Panc1 (cell line): ENCODE data around the gene CAVIN2. TPM values are rescaled to one million over a fixed set of nuclear protein-coding genes. Genes with fewer than 3 reads are reported as not detected.

Experiments
- ATAC-seq: fragments of 200-7000 bp; cut with Tn5 transposase; 2 replicates; pipeline ENCODE4 v1.9.1; 2020; ENCODE audit warnings: mild to moderate bottlenecking, moderate library complexity
- BruUV-seq: library from RNA; stranded (reverse); fragments of 400-500 nt; replicated peaks from 2 replicates; lab custom pipeline; 2021; lab: Mats Ljungman, UMichigan
- CTCF ChIA-PET: fragments of 300-600 bp; sonication (Branson Sonifier 250); formaldehyde crosslinking; loops from one replicate; lab custom pipeline; 2022; ENCODE audit warnings: antibody characterized with exemption; lab: Charles Lee
- POLR2A ChIA-PET: fragments of 300-600 bp; sonication (Branson Sonifier 250); formaldehyde crosslinking; loops from one replicate; lab custom pipeline; 2022; ENCODE audit warnings: antibody characterized with exemption; lab: Charles Lee
- DNase-seq: peaks from one replicate; pipeline ENCODE4 v3.0.0-alpha.2; 2010; ENCODE audit warnings: low read depth, low spot score
- H3K27ac ChIP-seq: 2 replicates; pipeline ENCODE4 v1.5.1; 2011; ENCODE audit warnings: mild to moderate bottlenecking, low read length, inconsistent platforms
- H3K27me3 ChIP-seq: fragments of 200-500 bp; sonication (Bioruptor generic); 2 replicates; pipeline ENCODE4 v1.6.0; 2014; ENCODE audit warnings: low read length, inconsistent platforms; ENCODE audit not compliant: control insufficient read depth, insufficient read depth
- H3K36me3 ChIP-seq: fragments of 200-500 bp; sonication (Bioruptor generic); 2 replicates; pipeline ENCODE4 v1.5.1; 2014; ENCODE audit warnings: inconsistent platforms, mild to moderate bottlenecking, low read length, moderate library complexity; ENCODE audit not compliant: control insufficient read depth, insufficient read depth
- H3K4me1 ChIP-seq: 2 replicates; pipeline ENCODE4 v1.5.1; 2011; ENCODE audit warnings: inconsistent platforms, mild to moderate bottlenecking, low read length, moderate library complexity; ENCODE audit not compliant: control insufficient read depth, insufficient read depth
- H3K4me3 ChIP-seq, 2 experiments: 2 replicates each; pipeline ENCODE4 v1.5.1; 2011 to 2012; ENCODE audit warnings: low read depth in 2 of 2, low read length in 2 of 2, mild to moderate bottlenecking in 2 of 2, inconsistent platforms in 1 of 2, moderate library complexity in 1 of 2
- H3K9me3 ChIP-seq: fragments of 200-500 bp; sonication (Bioruptor generic); 2 replicates; pipeline ENCODE4 v1.5.1; 2014; ENCODE audit warnings: low read depth, mild to moderate bottlenecking, inconsistent platforms, low read length, moderate library complexity; ENCODE audit not compliant: control insufficient read depth, insufficient read depth
- CTCF ChIP-seq: fragments of 450-650 bp; IDR thresholded peaks from 2 replicates; pipeline ENCODE4 v1.5.1; 2017; ENCODE audit warnings: mild to moderate bottlenecking
- POLR2AphosphoS5 ChIP-seq: IDR thresholded peaks from 2 replicates; pipeline ENCODE4 v1.6.1; 2012; ENCODE audit warnings: mild to moderate bottlenecking, low read depth, low read length, moderate library complexity
- SIN3A ChIP-seq: IDR thresholded peaks from 2 replicates; pipeline ENCODE4 v1.6.1; 2012; ENCODE audit warnings: low read depth, mild to moderate bottlenecking, low read length, moderate library complexity, borderline replicate concordance; ENCODE audit not compliant: insufficient read depth
- TCF7L2 ChIP-seq: IDR thresholded peaks from 2 replicates; pipeline ENCODE4 v1.6.1; 2011; ENCODE audit warnings: mild to moderate bottlenecking, low read depth, low read length, inconsistent platforms
- in situ Hi-C: cut with HindIII; loops from 2 replicates; pipeline ENCODE4 v1.10.0; 2016; ENCODE audit warnings: low sequenced_read_pairs, low pct_unique_long_range_greater_than_20kb
- intact Hi-C: fragments of 100-400 bp; cut with micrococcal nuclease; formaldehyde crosslinking; loops from one replicate; pipeline ENCODE4 v1.10.0; 2022; ENCODE audit not compliant: unreplicated experiment
- total RNA-seq: library from RNA; stranded (reverse); gene quantifications from one replicate; pipeline ENCODE4 v1.2.1, GENCODE V29; 2021; ENCODE audit not compliant: unreplicated experiment
- TF ChIP-seq, protein P1 (sequence below), 2 experiments: IDR thresholded peaks; 2 replicates each; pipeline ENCODE4 v1.6.1; 2011 to 2012; ENCODE audit warnings: low read depth in 2 of 2, control low read depth in 1 of 2, low read length in 1 of 2, mild to moderate bottlenecking in 1 of 2, moderate library complexity in 1 of 2; ENCODE audit not compliant: insufficient read depth in 1 of 2

The CAVIN2 gene
- total RNA-seq, 1 experiment from 2014 or later = 0.95 TPM

- Histone ChIP-seq H3K27me3 (no peaks in the 10 kb centered on the region), H3K4me3 (no peak overlapping the region), H3K4me1 (no peaks in the 10 kb centered on the region), H3K36me3 (no peaks in the 10 kb centered on the region), H3K27ac (no peak overlapping the region), H3K9me3 (no peaks in the 10 kb centered on the region)
- ChIA-PET CTCF (no interaction called here), POLR2A (no interaction called here)
- BruUV-seq = no TSS peak
- in situ Hi-C loops (no loop called here), intact Hi-C loops (loop anchor here (5.0 kb wide), 1 partner anchor 235 kb away; no protein-coding TSS in a partner anchor)
- no peak for DNase-seq
- no peak for TF ChIP-seq POLR2AphosphoS5
- TF ChIP-seq, protein P1, sequence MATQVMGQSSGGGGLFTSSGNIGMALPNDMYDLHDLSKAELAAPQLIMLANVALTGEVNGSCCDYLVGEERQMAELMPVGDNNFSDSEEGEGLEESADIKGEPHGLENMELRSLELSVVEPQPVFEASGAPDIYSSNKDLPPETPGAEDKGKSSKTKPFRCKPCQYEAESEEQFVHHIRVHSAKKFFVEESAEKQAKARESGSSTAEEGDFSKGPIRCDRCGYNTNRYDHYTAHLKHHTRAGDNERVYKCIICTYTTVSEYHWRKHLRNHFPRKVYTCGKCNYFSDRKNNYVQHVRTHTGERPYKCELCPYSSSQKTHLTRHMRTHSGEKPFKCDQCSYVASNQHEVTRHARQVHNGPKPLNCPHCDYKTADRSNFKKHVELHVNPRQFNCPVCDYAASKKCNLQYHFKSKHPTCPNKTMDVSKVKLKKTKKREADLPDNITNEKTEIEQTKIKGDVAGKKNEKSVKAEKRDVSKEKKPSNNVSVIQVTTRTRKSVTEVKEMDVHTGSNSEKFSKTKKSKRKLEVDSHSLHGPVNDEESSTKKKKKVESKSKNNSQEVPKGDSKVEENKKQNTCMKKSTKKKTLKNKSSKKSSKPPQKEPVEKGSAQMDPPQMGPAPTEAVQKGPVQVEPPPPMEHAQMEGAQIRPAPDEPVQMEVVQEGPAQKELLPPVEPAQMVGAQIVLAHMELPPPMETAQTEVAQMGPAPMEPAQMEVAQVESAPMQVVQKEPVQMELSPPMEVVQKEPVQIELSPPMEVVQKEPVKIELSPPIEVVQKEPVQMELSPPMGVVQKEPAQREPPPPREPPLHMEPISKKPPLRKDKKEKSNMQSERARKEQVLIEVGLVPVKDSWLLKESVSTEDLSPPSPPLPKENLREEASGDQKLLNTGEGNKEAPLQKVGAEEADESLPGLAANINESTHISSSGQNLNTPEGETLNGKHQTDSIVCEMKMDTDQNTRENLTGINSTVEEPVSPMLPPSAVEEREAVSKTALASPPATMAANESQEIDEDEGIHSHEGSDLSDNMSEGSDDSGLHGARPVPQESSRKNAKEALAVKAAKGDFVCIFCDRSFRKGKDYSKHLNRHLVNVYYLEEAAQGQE (IDR thresholded peaks at IDR 0.05; ENCODE audit: insufficient read depth in 1 of 2, low read depth in 2 of 2, low read length in 1 of 2) = no peak
- ATAC-seq = no peak
Observed at GRCh38 chr2:191802180-191802579, 44.7 kb downstream of the CAVIN2 start.

DNA sequence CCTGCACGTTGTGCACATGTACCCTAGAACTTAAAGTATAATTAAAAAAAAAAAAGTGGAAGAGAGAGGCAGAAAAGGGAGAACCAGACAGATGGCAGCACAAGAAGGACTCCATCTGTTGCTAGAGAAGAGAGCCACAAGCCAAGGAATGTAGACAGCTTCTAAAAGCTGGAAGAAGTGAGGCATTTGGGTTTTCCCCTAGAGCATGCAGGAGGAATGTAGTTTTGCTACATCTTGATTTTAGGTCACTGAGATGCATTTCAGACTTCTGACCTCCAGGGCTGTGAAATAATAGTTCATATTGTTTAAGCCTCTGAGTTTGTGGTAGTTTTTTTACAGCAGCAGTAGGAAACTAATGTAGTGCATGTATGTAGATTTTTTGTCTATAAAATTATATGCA lies 46.0 kb downstream of the CAVIN2 start:
- DNase-seq (no peak), ATAC-seq (no peak)
- Histone ChIP-seq H3K4me3 (no peak overlapping the region), H3K4me1 (no peaks in the 10 kb centered on the region), H3K27ac (no peak overlapping the region), H3K27me3 (no peaks in the 10 kb centered on the region), H3K36me3 (no peaks in the 10 kb centered on the region), H3K9me3 (no peaks in the 10 kb centered on the region)
- BruUV-seq = no TSS peak
- CTCF ChIA-PET = interaction anchor here (0.6 kb wide), 1 partner anchor 11 kb away, joined by 3 read pairs; no protein-coding TSS in a partner anchor
- TF ChIP-seq, protein P1 (IDR thresholded peaks at IDR 0.05; ENCODE audit: insufficient read depth in 1 of 2, low read depth in 2 of 2, low read length in 1 of 2) = no peak
- no peak for TF ChIP-seq SIN3A
- no peak for TF ChIP-seq TCF7L2
- no peak for TF ChIP-seq CTCF
- no peak for TF ChIP-seq POLR2AphosphoS5
- intact Hi-C loops = loop anchor here (5.0 kb wide), 1 partner anchor 234 kb away; no protein-coding TSS in a partner anchor
- POLR2A ChIA-PET = no interaction called here
- in situ Hi-C loops = no loop called here
